Natural killer cell treated with Interleukin-12 subunit alpha and Interleukin-12 subunit beta and Interleukin-15 and Interleukin-18, amount 100 ng/mL, for 72 hours (primary cell): ENCODE measurements around the gene NPAS2. TPM values are rescaled to one million over a fixed set of nuclear protein-coding genes. Genes with fewer than 3 reads are reported as not detected.
A peak's percentile ranks its signal among the peaks of the same experiment; 100 is the strongest.

Source experiments
- ATAC-seq, 2 donors: fragments of 150-1000 bp; cut with Tn5 transposase in 1 of 2; sonication (Bioruptor Pico), chemical (Tn5 transposase) in 1 of 2; 2 replicates each; pipeline ENCODE4 v1.10.0; 2021
- DNase-seq: peaks from one replicate; pipeline ENCODE4 v3.0.0; 2022; ENCODE audit warnings: low spot score
- H3K27ac Mint-ChIP-seq, 2 donors: 1 replicate in 1 of 2; 2 replicates in 1 of 2; pipeline ENCODE4 v1.8.0; 2022; ENCODE audit warnings: mixed read lengths in 2 of 2, mild to moderate bottlenecking in 1 of 2, moderate library complexity in 1 of 2
- H3K27me3 Mint-ChIP-seq, 2 donors: 1 replicate in 1 of 2; 2 replicates in 1 of 2; pipeline ENCODE4 v1.8.0; 2022; ENCODE audit warnings: mixed read lengths in 2 of 2
- H3K36me3 Mint-ChIP-seq: one replicate; pipeline ENCODE4 v1.8.0; 2022; ENCODE audit warnings: mixed read lengths
- H3K4me1 Mint-ChIP-seq, 2 donors: 1 replicate in 1 of 2; 2 replicates in 1 of 2; pipeline ENCODE4 v1.8.0; 2022; ENCODE audit warnings: low read depth in 2 of 2, mixed read lengths in 2 of 2, mild to moderate bottlenecking in 1 of 2
- H3K4me3 Mint-ChIP-seq: one replicate; pipeline ENCODE4 v1.8.0; 2022; ENCODE audit warnings: mixed read lengths
- H3K9me3 Mint-ChIP-seq: 2 replicates; pipeline ENCODE4 v1.8.0; 2022; ENCODE audit warnings: mixed read lengths
- total RNA-seq, 2 donors: library from RNA; stranded (reverse); gene quantifications; one replicate each; pipeline ENCODE4 v1.2.3, GENCODE V29; 2022

Gene NPAS2
- total RNA-seq, 2 donors from 2014 or later, result 0.31 to 0.53 TPM

- DNase-seq (no peak), ATAC-seq (no peak)
- peaks cover 12% of the 10 kb centered on the region in 2 donors for H3K27me3 Mint-ChIP-seq
- no peak overlapping the region for H3K27ac Mint-ChIP-seq
- peaks cover 4 to 11% of the 10 kb centered on the region in 2 donors for H3K4me1 Mint-ChIP-seq
- H3K4me3 Mint-ChIP-seq, result no peak overlapping the region
- H3K36me3 Mint-ChIP-seq, result no peaks in the 10 kb centered on the region
- H3K9me3 Mint-ChIP-seq, result no peaks in the 10 kb centered on the region
Measured at GRCh38 chr2:100921685-100922161, 101.8 kb downstream of the NPAS2 start.

DNA sequence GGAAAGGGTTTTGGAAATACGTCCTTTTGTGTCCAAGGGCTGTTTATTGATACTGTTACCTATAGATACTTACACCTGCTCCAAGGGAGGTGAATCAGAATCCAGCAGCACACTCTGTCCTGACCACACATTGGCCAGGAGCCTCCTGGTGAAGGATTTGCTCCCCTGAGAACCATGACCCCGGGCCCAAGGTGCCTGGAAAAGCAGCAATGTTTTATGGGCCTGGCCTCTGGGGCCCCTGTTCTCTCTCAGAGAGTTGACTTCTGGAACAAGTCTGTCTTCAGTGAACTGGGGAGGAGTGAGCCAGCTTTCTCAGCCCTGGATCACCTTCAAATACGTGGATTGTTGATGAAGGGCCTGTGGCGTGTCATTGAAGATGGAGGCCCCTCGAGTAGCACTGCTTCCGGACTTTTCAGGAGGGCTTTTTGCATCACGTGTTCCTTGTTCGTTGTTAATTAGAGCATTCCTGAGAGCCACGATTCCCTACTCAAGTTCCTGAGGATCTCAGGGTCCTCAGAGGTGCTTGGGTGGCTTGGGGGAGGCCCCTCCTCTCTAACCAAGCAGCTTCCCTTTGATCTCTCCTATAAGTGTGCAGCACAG is 103.6 kb downstream of the NPAS2 start:
- Mint-ChIP-seq H3K27me3 (peaks cover 9 to 19% of the 10 kb centered on the region in 2 donors), H3K36me3 (no peaks in the 10 kb centered on the region), H3K27ac (no peak overlapping the region), H3K9me3 (no peaks in the 10 kb centered on the region), H3K4me3 (no peak overlapping the region), H3K4me1 (peaks cover 4 to 11% of the 10 kb centered on the region in 2 donors)
- ATAC-seq (no peak), DNase-seq (no peak)

DNA sequence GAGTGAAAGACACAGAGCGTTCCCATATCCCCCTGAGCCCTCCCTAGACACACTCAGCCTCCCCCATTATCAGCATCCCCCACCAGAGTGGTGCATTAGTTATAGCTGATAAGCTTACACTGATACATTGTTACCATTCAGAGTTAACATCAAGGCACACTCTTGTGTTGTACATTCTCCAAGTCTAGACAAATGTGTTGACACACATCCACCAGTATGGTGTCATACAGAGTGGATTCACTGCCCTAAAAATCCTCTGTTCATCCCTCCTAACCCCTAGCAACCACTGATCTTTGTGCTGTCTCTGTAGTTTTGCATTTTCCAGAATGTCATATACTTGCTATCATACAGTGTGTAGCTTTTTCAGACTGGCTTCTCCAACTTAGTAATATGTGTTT is 104.2 kb downstream of the NPAS2 start:
- Mint-ChIP-seq H3K27me3 (peaks cover 6 to 19% of the 10 kb centered on the region in 2 donors), H3K4me1 (peaks cover 4 to 11% of the 10 kb centered on the region in 2 donors)

GRCh38 chr2:100924520-100925451 is 104.8 kb downstream of the NPAS2 start:
- Mint-ChIP-seq H3K27ac (peak overlapping the region; percentile 7 to 74), H3K4me3 (peak overlapping the region; percentile 59), H3K36me3 (no peaks in the 10 kb centered on the region), H3K9me3 (no peaks in the 10 kb centered on the region), H3K27me3 (peaks cover 3 to 19% of the 10 kb centered on the region in 2 donors), H3K4me1 (peaks cover 4 to 11% of the 10 kb centered on the region in 2 donors)
- no peak for DNase-seq
- peak; percentile 71 to 78 for ATAC-seq

More for the DNA sequence above, 104.2 kb downstream of the NPAS2 start:
- Mint-ChIP-seq H3K9me3 (no peaks in the 10 kb centered on the region), H3K36me3 (no peaks in the 10 kb centered on the region), H3K27ac (peak overlapping the region; percentile 7 to 74), H3K4me3 (peak overlapping the region; percentile 59)
- ATAC-seq (peak in 1 of 2 donors; percentile 7), DNase-seq (no peak)

GRCh38 chr2:100928235-100928634 is 108.3 kb downstream of the NPAS2 start:
- Mint-ChIP-seq H3K27ac (no peak overlapping the region), H3K36me3 (no peaks in the 10 kb centered on the region), H3K4me3 (no peak overlapping the region), H3K9me3 (no peaks in the 10 kb centered on the region), H3K27me3 (peaks cover 5 to 19% of the 10 kb centered on the region in 2 donors), H3K4me1 (peaks cover 4 to 11% of the 10 kb centered on the region in 2 donors)
- ATAC-seq, result no peak
- no peak for DNase-seq

GRCh38 chr2:100929147-100929546 is 109.2 kb downstream of the NPAS2 start:
- H3K4me1 Mint-ChIP-seq, result peaks cover 4 to 9% of the 10 kb centered on the region in 2 donors
- H3K27ac Mint-ChIP-seq, result no peak overlapping the region
- H3K27me3 Mint-ChIP-seq, result peaks cover 5 to 19% of the 10 kb centered on the region in 2 donors
- no peaks in the 10 kb centered on the region for H3K36me3 Mint-ChIP-seq
- ATAC-seq (no peak), DNase-seq (no peak)
- H3K4me3 Mint-ChIP-seq, result no peak overlapping the region
- H3K9me3 Mint-ChIP-seq, result no peaks in the 10 kb centered on the region

DNA sequence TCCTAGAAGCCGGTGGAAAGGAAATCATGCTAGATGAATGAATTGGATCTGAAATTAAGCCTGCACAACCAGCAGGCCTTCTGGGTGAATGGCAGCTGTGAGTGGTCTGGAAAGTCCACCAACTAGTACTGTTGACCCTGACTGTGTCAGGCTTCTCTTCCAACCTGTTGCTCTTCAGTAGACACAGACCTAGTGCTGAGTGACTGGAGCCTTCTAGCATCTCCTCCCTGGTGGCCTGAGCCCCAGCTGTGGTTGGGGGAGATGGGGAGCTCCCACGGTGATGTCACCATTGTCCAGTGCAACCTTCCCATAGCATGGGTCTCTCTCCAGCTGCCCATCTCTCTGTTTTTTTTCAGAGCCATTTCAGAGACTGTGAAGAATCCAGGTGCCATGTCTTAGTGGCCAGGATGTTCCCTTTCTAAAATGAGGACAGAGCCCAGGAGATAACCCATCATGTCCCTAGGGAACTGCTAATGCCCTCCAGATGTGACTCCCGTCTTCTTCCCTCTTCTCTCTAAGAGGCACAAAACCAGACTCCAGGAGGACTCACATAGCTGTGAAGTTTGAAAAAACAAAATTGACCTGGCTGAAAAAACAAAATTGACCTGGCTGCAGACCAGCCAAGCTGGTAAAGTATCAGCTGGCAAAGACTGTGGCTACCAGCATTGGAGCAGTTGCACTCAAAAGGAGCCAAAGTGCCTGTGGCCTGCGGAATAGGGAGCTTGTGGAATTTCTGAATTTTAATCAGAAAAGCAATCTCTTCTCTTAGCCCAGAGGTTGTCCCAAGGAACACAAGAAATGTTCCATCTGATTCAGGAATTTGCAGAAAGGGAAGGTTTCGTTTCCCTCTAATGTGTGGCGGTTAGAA is 114.8 kb downstream of the NPAS2 start:
- Mint-ChIP-seq H3K36me3 (no peaks in the 10 kb centered on the region), H3K27ac (no peak overlapping the region), H3K9me3 (no peaks in the 10 kb centered on the region), H3K4me1 (no peaks in the 10 kb centered on the region), H3K27me3 (peaks cover 0 to 9% of the 10 kb centered on the region in 2 donors), H3K4me3 (no peak overlapping the region)
- no peak for ATAC-seq
- peak; percentile 12 for DNase-seq

GRCh38 chr2:100935372-100935752 is 115.4 kb downstream of the NPAS2 start:
- no peak for ATAC-seq
- no peak overlapping the region for H3K27ac Mint-ChIP-seq
- H3K4me3 Mint-ChIP-seq, result no peak overlapping the region
- no peaks in the 10 kb centered on the region for H3K36me3 Mint-ChIP-seq
- peaks cover 0 to 9% of the 10 kb centered on the region in 2 donors for H3K27me3 Mint-ChIP-seq
- no peak for DNase-seq
- no peaks in the 10 kb centered on the region for H3K9me3 Mint-ChIP-seq
- H3K4me1 Mint-ChIP-seq, result no peaks in the 10 kb centered on the region

DNA sequence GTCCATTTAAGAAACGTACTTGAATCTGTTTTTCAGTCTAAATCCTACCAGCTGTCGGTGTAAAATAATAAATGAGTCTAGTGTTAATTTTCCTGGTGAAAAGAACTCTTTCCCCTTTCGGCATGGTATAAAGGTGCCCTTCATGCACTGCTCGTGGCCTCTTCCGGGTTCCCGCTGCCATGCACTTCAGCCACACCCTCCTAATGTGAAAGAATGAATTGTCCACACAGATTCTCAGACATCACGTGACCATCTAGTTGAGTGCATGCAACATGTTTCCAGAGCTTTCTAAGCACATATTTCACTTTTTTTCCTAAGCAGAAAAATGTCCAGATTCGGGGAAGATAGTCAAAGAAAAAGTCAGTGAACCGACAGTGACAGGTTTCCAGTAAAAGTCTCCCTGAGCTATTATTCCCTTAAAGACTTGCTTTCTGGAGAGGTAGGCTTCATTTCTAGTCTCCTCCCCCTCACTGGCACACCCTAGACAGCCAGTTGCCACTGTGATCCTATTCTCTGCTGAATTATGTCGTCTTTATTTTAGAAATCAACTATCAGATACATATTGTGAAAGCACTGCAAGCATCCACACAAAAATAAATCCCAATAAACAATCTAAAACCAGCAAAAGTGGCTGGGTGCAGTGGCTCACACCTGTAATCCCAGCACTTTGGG is 116.3 kb downstream of the NPAS2 start:
- no peaks in the 10 kb centered on the region for H3K9me3 Mint-ChIP-seq
- no peak for DNase-seq
- peaks cover 0 to 7% of the 10 kb centered on the region in 2 donors for H3K27me3 Mint-ChIP-seq
- peaks cover under 1 to 3% of the 10 kb centered on the region in 2 donors for H3K4me1 Mint-ChIP-seq
- no peak overlapping the region for H3K4me3 Mint-ChIP-seq
- H3K36me3 Mint-ChIP-seq, result no peaks in the 10 kb centered on the region
- H3K27ac Mint-ChIP-seq, result no peak overlapping the region
- ATAC-seq, result no peak

- no peak for ATAC-seq
- no peak overlapping the region for H3K4me3 Mint-ChIP-seq
- no peaks in the 10 kb centered on the region for H3K9me3 Mint-ChIP-seq
Measured at GRCh38 chr2:100936972-100937542, 117.1 kb downstream of the NPAS2 start.

GRCh38 chr2:100938031-100939026 is 118.4 kb downstream of the NPAS2 start:
- peaks cover 3 to 9% of the 10 kb centered on the region in 2 donors for H3K4me1 Mint-ChIP-seq
- no peak overlapping the region for H3K27ac Mint-ChIP-seq
- peaks cover 0 to 6% of the 10 kb centered on the region in 2 donors for H3K27me3 Mint-ChIP-seq
- ATAC-seq (no peak), DNase-seq (peak; percentile 39)
- H3K36me3 Mint-ChIP-seq, result no peaks in the 10 kb centered on the region
- no peak overlapping the region for H3K4me3 Mint-ChIP-seq
- H3K9me3 Mint-ChIP-seq, result no peaks in the 10 kb centered on the region

More at GRCh38 chr2:100936972-100937542, 117.1 kb downstream of the NPAS2 start:
- H3K27me3 Mint-ChIP-seq, result peaks cover 0 to 6% of the 10 kb centered on the region in 2 donors
- no peaks in the 10 kb centered on the region for H3K36me3 Mint-ChIP-seq
- H3K27ac Mint-ChIP-seq, result no peak overlapping the region
- peaks cover 3 to 9% of the 10 kb centered on the region in 2 donors for H3K4me1 Mint-ChIP-seq
- DNase-seq, result peak; percentile 6

DNA sequence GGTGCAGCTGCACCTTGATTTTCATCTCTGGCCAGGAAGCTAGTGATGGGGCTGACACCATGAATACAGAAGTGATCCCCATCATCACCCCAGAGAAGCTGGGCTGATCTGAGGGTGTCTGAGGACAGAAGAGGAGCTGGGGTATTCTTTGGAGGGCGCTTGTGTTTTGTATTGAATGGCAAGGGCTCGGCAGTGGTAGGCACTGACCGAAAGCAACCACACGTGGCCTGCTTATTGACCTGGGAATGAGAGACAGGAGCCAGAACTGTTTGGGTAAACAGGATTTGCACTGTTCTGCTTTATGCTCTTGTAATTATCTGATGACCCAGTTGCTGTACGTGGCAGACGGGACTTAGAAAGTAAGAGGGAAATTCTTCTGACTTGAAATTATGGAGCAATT is 119.5 kb downstream of the NPAS2 start:
- Mint-ChIP-seq H3K27ac (no peak overlapping the region), H3K4me1 (peaks cover 3 to 9% of the 10 kb centered on the region in 2 donors), H3K9me3 (no peaks in the 10 kb centered on the region), H3K27me3 (peaks cover 0 to 6% of the 10 kb centered on the region in 2 donors), H3K4me3 (no peak overlapping the region), H3K36me3 (no peaks in the 10 kb centered on the region)
- no peak for DNase-seq
- ATAC-seq, result no peak
